ENCODE data around the gene RAPGEF1.

DNA sequence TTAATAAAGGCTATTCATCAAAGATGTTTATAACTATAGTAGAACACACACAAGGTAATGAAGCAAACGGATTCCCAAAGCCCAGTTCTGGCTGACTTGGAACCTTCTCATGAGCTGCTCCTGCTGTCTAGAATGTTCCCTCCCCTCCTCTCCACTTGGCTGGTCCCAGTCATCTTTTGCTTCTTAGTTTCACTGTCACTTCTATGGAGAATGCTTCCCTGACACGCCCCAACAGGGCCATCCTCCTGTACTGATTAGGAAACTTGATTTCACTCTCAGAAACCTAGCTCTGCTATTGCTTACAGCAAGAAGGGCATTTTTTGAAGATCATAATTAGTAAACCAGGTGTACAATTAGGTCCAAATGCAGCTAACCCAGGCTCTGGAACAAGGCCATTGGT, 3.2 kb upstream of the RAPGEF1 start:
- TF ChIP-seq, protein P1, sequence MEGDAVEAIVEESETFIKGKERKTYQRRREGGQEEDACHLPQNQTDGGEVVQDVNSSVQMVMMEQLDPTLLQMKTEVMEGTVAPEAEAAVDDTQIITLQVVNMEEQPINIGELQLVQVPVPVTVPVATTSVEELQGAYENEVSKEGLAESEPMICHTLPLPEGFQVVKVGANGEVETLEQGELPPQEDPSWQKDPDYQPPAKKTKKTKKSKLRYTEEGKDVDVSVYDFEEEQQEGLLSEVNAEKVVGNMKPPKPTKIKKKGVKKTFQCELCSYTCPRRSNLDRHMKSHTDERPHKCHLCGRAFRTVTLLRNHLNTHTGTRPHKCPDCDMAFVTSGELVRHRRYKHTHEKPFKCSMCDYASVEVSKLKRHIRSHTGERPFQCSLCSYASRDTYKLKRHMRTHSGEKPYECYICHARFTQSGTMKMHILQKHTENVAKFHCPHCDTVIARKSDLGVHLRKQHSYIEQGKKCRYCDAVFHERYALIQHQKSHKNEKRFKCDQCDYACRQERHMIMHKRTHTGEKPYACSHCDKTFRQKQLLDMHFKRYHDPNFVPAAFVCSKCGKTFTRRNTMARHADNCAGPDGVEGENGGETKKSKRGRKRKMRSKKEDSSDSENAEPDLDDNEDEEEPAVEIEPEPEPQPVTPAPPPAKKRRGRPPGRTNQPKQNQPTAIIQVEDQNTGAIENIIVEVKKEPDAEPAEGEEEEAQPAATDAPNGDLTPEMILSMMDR (IDR thresholded peaks at IDR 0.05), result no peak
- no peak for TF ChIP-seq POLR2A (IDR thresholded peaks at IDR 0.05)
